Measurements from ENCODE around the gene OR2AG1.

GRCh38 chr11:6782720-6783119, at the start of gene OR2AG1:
- TF ChIP-seq POLR2A (IDR thresholded peaks at IDR 0.05) (no peak), CTCF (IDR thresholded peaks at IDR 0.05) (no peak)
